Measurements from ENCODE around the gene COL4A1. TPM values are rescaled to one million over a fixed set of nuclear protein-coding genes. Genes with fewer than 3 reads are reported as not detected.

Gene COL4A1
- total RNA-seq, 1 donor from 2014 or later = 178 TPM

DNA sequence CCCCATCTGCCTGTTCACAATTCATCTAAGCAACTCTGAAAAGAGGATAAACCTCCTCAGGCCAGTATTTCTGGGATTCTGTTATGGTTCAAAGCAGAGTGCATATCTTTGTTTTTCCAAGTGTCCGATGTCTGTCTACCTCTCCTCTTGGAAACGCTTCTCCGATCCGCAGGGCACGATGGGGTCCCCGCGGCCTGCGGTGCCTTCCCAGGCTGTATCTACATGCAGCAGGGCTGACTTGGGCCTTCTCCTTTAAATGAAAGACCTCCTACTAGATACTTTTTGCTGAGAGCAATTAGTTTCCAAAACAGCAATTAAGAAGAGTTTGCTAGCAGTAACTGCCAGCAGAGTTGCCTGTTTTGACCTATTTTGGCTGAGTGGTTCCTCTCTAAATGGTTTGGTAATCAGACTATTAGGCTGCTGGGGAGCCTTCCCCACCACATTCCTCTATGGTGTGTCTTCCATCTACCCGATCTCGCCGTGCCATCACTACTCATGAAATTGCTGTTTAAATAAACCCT is 23.6 kb upstream of the COL4A1 start:
- no peak for DNase-seq (ENCODE audit: extremely low spot score in 2 of 2)
- H3K4me3 ChIP-seq = no peak overlapping the region

DNA sequence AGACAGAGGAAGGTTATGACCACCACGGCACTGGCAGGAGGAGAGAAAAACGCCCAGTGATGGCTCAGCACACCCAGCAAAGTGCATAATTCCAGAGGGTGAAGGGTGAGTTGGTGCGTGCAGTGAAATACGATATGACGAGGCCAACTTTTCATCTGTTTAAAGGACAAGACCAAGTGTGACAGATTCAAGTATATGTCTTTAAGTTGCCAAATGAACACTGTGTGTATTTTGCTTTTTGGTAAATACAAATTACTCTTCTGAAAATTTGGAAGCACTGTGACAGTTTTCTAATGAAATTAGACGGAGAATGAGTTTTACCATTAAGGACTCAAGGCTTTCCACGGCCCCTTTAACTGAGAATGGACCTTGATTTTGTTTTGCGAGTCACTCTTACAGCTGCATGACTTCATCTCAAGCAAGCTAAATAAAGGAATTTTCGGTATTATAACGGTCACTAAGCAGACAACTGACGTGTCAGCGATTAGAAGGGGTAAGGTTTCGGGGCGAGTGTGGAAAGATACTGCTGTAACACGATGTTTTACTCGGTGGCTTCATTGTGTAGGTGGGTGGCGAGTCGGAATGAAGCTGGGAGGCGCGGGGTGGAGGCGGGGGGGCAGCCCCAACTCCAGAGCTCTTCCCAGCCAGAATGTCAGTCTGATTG is 23.0 kb upstream of the COL4A1 start:
- peaks cover 43% of the 10 kb centered on the region for H3K4me1 ChIP-seq
- H3K27me3 ChIP-seq = no peaks in the 10 kb centered on the region
- intact Hi-C loops (cut with DNase I) = loop anchor here (10.0 kb wide), 1 partner anchor 85 kb away; no protein-coding TSS in a partner anchor
- H3K27ac ChIP-seq = peak overlapping the region; percentile 68
- DNase-seq (ENCODE audit: extremely low spot score in 2 of 2) = no peak
- H3K36me3 ChIP-seq = no peaks in the 10 kb centered on the region
- no peaks in the 10 kb centered on the region for H3K9me3 ChIP-seq
- no peak overlapping the region for H3K4me3 ChIP-seq
- TF ChIP-seq CTCF (IDR thresholded peaks at IDR 0.05) = no peak

More for the DNA sequence above, 23.6 kb upstream of the COL4A1 start:
- no peaks in the 10 kb centered on the region for H3K27me3 ChIP-seq
- H3K4me1 ChIP-seq = peaks cover 43% of the 10 kb centered on the region
- no peaks in the 10 kb centered on the region for H3K9me3 ChIP-seq
- H3K27ac ChIP-seq = peak overlapping the region; percentile 68
- TF ChIP-seq CTCF (IDR thresholded peaks at IDR 0.05) (no peak), POLR2AphosphoS5 (IDR thresholded peaks at IDR 0.05; ENCODE audit: insufficient read depth in 1 of 2, low read depth in 1 of 2) (peak in 1 of 2 donors; percentile 45)
- no peaks in the 10 kb centered on the region for H3K36me3 ChIP-seq
- intact Hi-C loops (cut with DNase I) = loop anchor here (10.0 kb wide), 1 partner anchor 84 kb away; no protein-coding TSS in a partner anchor

GRCh38 chr13:110329258-110329657 is 22.3 kb upstream of the COL4A1 start:
- intact Hi-C loops (cut with DNase I) = no loop called here
- H3K27ac ChIP-seq = peak overlapping the region; percentile 68
- no peak for TF ChIP-seq POLR2AphosphoS5 (IDR thresholded peaks at IDR 0.05; ENCODE audit: insufficient read depth in 1 of 2, low read depth in 1 of 2)
- TF ChIP-seq POLR2A (IDR thresholded peaks at IDR 0.05) = no peak
- TF ChIP-seq CTCF (IDR thresholded peaks at IDR 0.05) = no peak
- no peaks in the 10 kb centered on the region for H3K27me3 ChIP-seq
- no peak for DNase-seq (ENCODE audit: extremely low spot score in 2 of 2)
- H3K4me3 ChIP-seq = no peak overlapping the region
- no peaks in the 10 kb centered on the region for H3K9me3 ChIP-seq
- peaks cover 48% of the 10 kb centered on the region for H3K4me1 ChIP-seq
- H3K36me3 ChIP-seq = no peaks in the 10 kb centered on the region

- DNase-seq (ENCODE audit: extremely low spot score in 2 of 2) = no peak
- Histone ChIP-seq H3K9me3 (no peaks in the 10 kb centered on the region), H3K4me3 (no peak overlapping the region), H3K27me3 (no peaks in the 10 kb centered on the region), H3K4me1 (peaks cover 55% of the 10 kb centered on the region), H3K36me3 (no peaks in the 10 kb centered on the region), H3K27ac (no peak overlapping the region)
- TF ChIP-seq POLR2A (IDR thresholded peaks at IDR 0.05) (no peak), POLR2AphosphoS5 (IDR thresholded peaks at IDR 0.05; ENCODE audit: insufficient read depth in 1 of 2, low read depth in 1 of 2) (no peak), CTCF (IDR thresholded peaks at IDR 0.05) (no peak)
- intact Hi-C loops (cut with DNase I) = no loop called here
Measured at GRCh38 chr13:110328573-110328972, 21.6 kb upstream of the COL4A1 start.

GRCh38 chr13:110327051-110327721 is 20.2 kb upstream of the COL4A1 start:
- intact Hi-C loops (cut with DNase I) = no loop called here
- DNase-seq (ENCODE audit: extremely low spot score in 2 of 2) = no peak
- Histone ChIP-seq H3K9me3 (no peaks in the 10 kb centered on the region), H3K27ac (peak overlapping the region; percentile 15), H3K4me1 (peaks cover 60% of the 10 kb centered on the region), H3K4me3 (no peak overlapping the region), H3K36me3 (no peaks in the 10 kb centered on the region), H3K27me3 (no peaks in the 10 kb centered on the region)
- TF ChIP-seq CTCF (IDR thresholded peaks at IDR 0.05) (no peak), POLR2A (IDR thresholded peaks at IDR 0.05) (no peak), POLR2AphosphoS5 (IDR thresholded peaks at IDR 0.05; ENCODE audit: insufficient read depth in 1 of 2, low read depth in 1 of 2) (no peak)

Data from vagina (tissue), 2 donors.